Choroid plexus epithelial cell (primary cell): Measurements from ENCODE around the gene AFMID.

ENCODE experiments used
- DNase-seq: peaks from one replicate; pipeline ENCODE4 v3.0.0-alpha.2; 2010; ENCODE audit warnings: low read depth
- H3K4me3 ChIP-seq: 2 replicates; pipeline ENCODE4 v1.5.1; 2011; ENCODE audit warnings: low read depth, mild to moderate bottlenecking, control low read depth, low read length, moderate library complexity
- CTCF ChIP-seq: conservative IDR thresholded peaks from 2 replicates; pipeline ENCODE4 v1.5.1; 2011; ENCODE audit warnings: low read depth, mild to moderate bottlenecking, control low read depth, inconsistent platforms, low read length, moderate library complexity

AFMID gene

GRCh38 chr17:78219396-78220150 lies 32.4 kb downstream of the AFMID start:
- H3K4me3 ChIP-seq, result no peak overlapping the region
- no peak for DNase-seq
- no peak for TF ChIP-seq CTCF

DNA sequence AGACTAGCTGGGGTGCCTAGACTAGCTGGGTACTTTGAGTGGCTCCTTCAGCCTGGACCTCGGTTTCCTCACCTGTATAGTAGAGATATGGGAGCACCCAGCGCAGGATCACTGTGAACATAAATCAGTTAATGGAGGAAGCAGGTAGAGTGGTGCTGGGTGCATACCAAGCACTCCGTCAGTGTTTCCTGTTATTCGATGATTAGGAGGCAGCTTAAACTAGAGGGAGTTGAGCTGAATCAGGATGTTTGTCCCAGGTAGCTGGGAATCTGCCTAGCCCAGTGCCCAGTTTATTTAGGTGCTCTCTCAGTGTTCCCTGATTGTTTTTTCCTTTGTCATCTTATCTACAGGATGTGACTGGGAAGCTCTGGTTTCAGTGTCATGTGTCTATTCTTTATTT lies 35.9 kb downstream of the AFMID start:
- TF ChIP-seq CTCF, result no peak
- H3K4me3 ChIP-seq, result no peak overlapping the region
- DNase-seq, result no peak

- DNase-seq, result no peak
- TF ChIP-seq CTCF, result no peak
- no peak overlapping the region for H3K4me3 ChIP-seq
Measured at GRCh38 chr17:78223765-78224164, 36.6 kb downstream of the AFMID start.

DNA sequence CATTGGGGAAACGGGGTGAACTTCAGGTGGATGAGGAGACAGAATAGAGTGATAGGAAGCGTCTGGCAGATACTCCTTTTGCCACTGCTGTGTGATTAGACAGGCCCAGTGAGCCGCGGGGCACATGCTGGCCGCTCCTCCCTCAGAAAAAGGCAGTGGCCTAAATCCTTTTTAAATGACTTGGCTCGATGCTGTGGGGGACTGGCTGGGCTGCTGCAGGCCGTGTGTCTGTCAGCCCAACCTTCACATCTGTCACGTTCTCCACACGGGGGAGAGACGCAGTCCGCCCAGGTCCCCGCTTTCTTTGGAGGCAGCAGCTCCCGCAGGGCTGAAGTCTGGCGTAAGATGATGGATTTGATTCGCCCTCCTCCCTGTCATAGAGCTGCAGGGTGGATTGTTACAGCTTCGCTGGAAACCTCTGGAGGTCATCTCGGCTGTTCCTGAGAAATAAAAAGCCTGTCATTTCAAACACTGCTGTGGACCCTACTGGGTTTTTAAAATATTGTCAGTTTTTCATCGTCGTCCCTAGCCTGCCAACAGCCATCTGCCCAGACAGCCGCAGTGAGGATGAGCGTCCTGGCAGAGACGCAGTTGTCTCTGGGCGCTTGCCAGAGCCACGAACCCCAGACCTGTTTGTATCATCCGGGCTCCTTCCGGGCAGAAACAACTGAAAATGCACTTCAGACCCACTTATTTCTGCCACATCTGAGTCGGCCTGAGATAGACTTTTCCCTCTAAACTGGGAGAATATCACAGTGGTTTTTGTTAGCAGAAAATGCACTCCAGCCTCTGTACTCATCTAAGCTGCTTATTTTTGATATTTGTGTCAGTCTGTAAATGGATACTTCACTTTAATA lies 37.3 kb downstream of the AFMID start:
- H3K4me3 ChIP-seq, result no peak overlapping the region
- DNase-seq, result no peak
- no peak for TF ChIP-seq CTCF

DNA sequence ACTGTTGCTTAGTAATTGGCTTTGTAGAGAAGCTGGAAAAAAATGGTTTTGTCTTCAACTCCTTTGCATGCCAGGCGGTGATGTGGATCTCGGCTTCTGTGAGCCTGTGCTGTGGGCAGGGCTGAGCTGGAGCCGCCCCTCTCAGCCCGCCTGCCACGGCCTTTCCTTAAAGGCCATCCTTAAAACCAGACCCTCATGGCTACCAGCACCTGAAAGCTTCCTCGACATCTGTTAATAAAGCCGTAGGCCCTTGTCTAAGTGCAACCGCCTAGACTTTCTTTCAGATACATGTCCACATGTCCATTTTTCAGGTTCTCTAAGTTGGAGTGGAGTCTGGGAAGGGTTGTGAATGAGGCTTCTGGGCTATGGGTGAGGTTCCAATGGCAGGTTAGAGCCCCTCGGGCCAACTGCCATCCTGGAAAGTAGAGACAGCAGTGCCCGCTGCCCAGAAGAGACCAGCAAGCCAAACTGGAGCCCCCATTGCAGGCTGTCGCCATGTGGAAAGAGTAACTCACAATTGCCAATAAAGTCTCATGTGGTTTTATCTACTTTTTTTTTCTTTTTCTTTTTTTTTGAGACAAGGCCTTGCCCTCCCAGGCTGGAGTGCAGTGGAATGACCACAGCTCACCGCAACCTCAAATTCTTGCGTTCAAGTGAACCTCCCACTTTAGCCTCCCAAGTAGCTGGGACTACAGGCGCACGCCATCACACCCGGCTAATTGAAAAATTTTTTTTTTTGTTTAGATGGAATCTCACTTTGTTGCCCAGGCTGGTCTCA lies 38.1 kb downstream of the AFMID start:
- DNase-seq, result no peak
- TF ChIP-seq CTCF, result no peak
- H3K4me3 ChIP-seq, result no peak overlapping the region

- no peak overlapping the region for H3K4me3 ChIP-seq
- DNase-seq, result no peak
- TF ChIP-seq CTCF, result no peak
Measured at GRCh38 chr17:78226055-78226758, 39.0 kb downstream of the AFMID start.
